NCI-H2029 (cell line): ENCODE results near the gene RBM47.
"Not testable (repeated sequence)": the region's sequence is repeated elsewhere in the genome, so short reads cannot be mapped to it uniquely, and the experiment has no call there.

Experiments used
- DNase-seq: peaks from one replicate; lab custom pipeline; 2025; lab: John Stamatoyannopoulos, UW

Gene RBM47

GRCh38 chr4:40629401-40630334 is at the start of gene RBM47:
Gene RBM47, minus strand, starts transcription at chr4:40629864. Its CDS starts 190,971 bp downstream, at chr4:40438893.
- peak; percentile 51 for DNase-seq

- no peak for DNase-seq
Observed at GRCh38 chr4:40678421-40678820, 48.8 kb upstream of the RBM47 start.

GRCh38 chr4:40675166-40675565 is 45.5 kb upstream of the RBM47 start:
- no peak for DNase-seq

- no peak for DNase-seq
Observed at GRCh38 chr4:40672528-40673522, 43.2 kb upstream of the RBM47 start.

GRCh38 chr4:40669504-40669903 is 39.8 kb upstream of the RBM47 start:
- no peak for DNase-seq

- no peak for DNase-seq
Observed at GRCh38 chr4:40665842-40666241, 36.2 kb upstream of the RBM47 start.

GRCh38 chr4:40662962-40663604 is 33.4 kb upstream of the RBM47 start:
- peak; percentile 86 for DNase-seq

- DNase-seq, result no peak
Observed at GRCh38 chr4:40661803-40662202, 32.1 kb upstream of the RBM47 start.

GRCh38 chr4:40656201-40656863 is 26.7 kb upstream of the RBM47 start:
- DNase-seq, result no peak

- DNase-seq, result no peak
Observed at GRCh38 chr4:40651280-40651679, 21.6 kb upstream of the RBM47 start.

- no peak for DNase-seq
Observed at GRCh38 chr4:40649321-40649720, 19.7 kb upstream of the RBM47 start.

GRCh38 chr4:40648742-40649281 is 19.1 kb upstream of the RBM47 start:
- no peak for DNase-seq

- DNase-seq, result no peak
Observed at GRCh38 chr4:40648131-40648530, 18.5 kb upstream of the RBM47 start.

- DNase-seq, result no peak
Observed at GRCh38 chr4:40645586-40645985, 15.9 kb upstream of the RBM47 start.

GRCh38 chr4:40632080-40632479 is 2.4 kb upstream of the RBM47 start:
- no peak for DNase-seq

- no peak for DNase-seq
Observed at GRCh38 chr4:40630335-40631021, 814 bp upstream of the RBM47 start.

- no peak for DNase-seq
Observed at GRCh38 chr4:40628888-40629287, 776 bp downstream of the RBM47 start.

- not testable (repeated sequence) for DNase-seq
Observed at GRCh38 chr4:40628407-40628806, 1.3 kb downstream of the RBM47 start.

GRCh38 chr4:40627540-40627939 is 2.1 kb downstream of the RBM47 start:
- no peak for DNase-seq

- DNase-seq, result peak; percentile 25
Observed at GRCh38 chr4:40626183-40626990, 3.3 kb downstream of the RBM47 start.
